HG02981 (cell line): ENCODE data around the gene SLC36A4.
A peak's percentile ranks its signal among the peaks of the same experiment; 100 is the strongest.
"Not testable (repeated sequence)": the region's sequence is repeated elsewhere in the genome, so short reads cannot be mapped to it uniquely, and the experiment has no call there.

Source experiments
- ATAC-seq: cut with Tn5 transposase; IDR thresholded peaks from one replicate; pipeline ENCODE4 v1.9.1; 2021; ENCODE audit warnings: mild to moderate bottlenecking, moderate library complexity; ENCODE audit not compliant: unreplicated experiment

SLC36A4 gene

GRCh38 chr11:93197380-93198214 is at the start of gene SLC36A4:
SLC36A4 (minus strand) TSS chr11:93197991; CDS start chr11:93197832, 159 bp downstream.
- peak; percentile 82 for ATAC-seq

- not testable (repeated sequence) for ATAC-seq
These were observed 49.0 kb upstream of the SLC36A4 start for GRCh38 chr11:93246790-93247189.

DNA sequence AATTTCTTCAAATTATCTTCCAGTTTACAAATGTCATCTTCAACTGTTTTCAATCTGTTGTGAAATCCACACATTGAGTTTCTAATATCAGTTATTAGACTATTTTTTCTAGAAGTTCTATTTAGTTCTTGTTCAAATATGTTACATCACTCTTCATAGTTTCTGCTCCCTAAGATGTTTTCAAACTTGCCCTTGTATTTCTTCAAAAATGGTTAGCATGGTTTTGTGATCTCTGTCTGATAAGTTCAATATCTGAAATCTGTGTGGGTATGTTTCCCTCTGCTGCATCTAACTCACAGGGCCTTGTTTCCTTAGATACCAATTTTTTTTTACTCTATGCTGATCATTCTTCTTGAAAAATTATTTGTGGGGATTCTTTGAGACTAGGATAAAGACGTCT is 46.2 kb upstream of the SLC36A4 start:
- ATAC-seq, result no peak

DNA sequence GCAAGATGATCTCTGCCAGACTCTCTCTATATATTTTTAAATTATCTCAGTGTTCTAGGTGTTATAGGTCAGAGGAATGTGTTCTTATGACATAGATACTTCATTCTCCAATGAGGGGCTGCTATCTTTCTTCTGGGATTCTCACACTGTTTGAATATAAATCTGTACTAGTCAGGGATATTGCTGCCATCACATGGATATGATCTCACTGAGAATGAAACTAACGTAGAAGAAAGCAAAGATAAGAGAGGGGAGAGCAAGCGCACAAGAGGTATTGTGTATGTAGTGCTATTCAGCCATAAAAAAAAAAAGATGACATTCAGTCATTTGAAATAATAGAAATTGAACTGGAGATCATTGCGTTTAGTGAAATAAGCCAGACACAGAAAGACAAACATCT is 42.2 kb upstream of the SLC36A4 start:
- no peak for ATAC-seq

GRCh38 chr11:93238956-93239355 is 41.2 kb upstream of the SLC36A4 start:
- no peak for ATAC-seq

GRCh38 chr11:93236741-93237675 is 39.2 kb upstream of the SLC36A4 start:
- ATAC-seq, result peak; percentile 60

GRCh38 chr11:93234602-93235207 is 36.9 kb upstream of the SLC36A4 start:
- peak; percentile 98 for ATAC-seq

DNA sequence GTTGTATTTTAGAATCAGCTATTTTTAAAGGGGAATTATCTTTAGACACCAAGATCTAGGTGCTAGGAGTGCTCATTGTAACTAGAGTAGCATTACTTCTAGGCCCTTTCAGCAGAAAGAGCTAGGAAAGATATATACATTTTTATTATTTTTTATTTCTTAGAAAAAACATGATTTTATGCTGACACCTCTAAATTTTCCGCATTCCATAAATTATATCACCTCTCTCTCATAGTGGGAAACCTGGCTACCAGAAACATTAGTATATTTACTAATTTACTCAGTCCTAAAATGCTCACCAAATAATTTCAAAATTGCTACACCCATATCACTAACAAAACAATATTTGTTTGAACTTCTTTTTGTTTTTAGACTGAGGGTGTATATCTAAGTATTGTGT is 32.1 kb upstream of the SLC36A4 start:
- no peak for ATAC-seq

GRCh38 chr11:93225662-93226061 is 27.9 kb upstream of the SLC36A4 start:
- no peak for ATAC-seq

DNA sequence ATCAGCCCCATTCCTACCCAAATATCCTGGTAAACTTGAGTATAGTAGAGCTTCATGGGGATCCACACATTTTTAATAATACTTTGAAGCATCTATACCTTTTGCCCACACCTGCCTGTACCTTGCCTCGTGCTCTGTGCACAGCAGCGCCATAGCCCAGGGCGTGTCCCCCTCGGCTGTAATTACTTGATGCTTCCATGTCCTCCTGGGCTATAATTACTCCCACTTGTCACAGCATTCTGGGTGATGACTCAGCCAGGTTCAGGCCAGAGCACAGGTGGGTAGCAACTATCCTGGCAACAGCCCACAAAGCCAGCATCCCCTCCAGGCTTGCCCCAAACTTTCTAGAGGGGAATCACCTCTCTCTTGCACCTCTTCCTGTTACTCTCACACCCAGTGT is 23.7 kb upstream of the SLC36A4 start:
- ATAC-seq, result no peak

DNA sequence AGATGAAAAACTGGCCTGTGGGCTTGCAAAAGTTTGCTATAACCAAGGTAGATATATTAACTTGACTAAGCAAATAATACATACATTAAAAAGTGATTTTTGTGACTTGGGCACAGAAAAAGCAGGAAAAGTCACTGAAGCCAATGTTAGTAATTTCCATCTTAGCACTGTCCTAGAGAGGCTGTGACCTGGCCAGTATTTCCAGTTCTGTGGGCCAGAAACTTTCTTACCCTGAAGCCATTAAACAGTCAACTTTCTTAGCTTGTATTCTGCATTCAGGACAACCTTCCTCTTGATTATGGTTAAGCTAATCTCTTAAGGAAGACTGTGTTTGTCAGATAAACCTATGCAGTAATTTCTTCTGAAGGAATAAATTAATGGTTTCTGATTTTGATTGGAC is 22.3 kb upstream of the SLC36A4 start:
- no peak for ATAC-seq

DNA sequence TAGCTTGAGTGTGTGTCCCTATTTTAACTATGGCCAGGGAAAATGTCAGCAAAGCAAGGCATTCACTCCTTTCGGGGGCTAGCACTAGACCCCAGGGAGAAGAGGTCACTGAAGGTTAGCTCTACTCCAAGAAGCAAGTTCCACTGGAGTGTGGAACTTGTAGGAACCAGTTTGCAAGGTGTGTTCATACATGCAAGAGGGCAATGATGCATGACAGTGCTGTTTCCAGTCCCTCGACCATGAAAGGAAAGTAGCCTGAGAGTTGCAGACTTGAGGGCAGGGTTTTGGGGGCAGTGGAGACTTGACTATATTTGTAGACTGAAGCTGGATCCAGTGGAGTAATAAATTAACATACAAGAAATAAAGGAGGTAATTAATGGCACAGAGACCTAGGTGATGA is 21.6 kb upstream of the SLC36A4 start:
- no peak for ATAC-seq

GRCh38 chr11:93216511-93217101 is 18.8 kb upstream of the SLC36A4 start:
- no peak for ATAC-seq

DNA sequence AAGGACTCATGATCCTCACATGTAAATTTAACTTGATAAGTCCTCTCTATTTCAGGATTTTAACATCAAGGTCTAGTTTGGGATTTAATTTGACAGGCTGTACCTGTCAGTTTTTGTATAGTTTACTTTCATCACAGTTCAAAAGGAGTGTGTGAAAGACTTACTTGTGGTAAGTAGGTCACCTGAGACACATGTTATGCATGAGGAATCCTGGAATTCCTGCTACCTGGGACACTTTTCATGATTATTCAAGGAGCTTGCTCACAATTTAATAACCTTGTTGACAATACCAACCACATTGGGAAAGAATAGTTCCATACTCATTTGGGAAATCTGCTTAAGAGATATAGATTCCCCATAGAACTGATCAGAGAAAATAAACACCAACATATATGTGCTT is 15.8 kb upstream of the SLC36A4 start:
- ATAC-seq, result no peak

DNA sequence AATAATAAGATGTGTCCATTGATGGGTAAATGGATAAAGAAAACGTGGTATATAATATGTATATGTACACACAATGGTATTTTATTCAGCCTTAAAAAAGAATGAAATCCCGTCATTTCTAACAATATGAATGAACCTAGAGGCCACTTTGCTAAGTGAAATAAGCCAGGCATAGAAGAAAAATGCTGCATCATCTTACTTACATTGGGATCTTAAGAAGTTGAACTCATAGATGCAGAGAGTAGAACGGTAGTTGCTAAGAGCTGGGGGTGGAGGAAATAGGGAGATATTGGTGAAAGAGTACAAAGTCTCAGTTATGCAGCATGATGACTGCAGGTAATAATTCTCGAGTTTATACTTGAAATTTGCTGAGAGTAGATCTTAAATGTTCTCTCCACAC is 14.3 kb upstream of the SLC36A4 start:
- ATAC-seq, result no peak

DNA sequence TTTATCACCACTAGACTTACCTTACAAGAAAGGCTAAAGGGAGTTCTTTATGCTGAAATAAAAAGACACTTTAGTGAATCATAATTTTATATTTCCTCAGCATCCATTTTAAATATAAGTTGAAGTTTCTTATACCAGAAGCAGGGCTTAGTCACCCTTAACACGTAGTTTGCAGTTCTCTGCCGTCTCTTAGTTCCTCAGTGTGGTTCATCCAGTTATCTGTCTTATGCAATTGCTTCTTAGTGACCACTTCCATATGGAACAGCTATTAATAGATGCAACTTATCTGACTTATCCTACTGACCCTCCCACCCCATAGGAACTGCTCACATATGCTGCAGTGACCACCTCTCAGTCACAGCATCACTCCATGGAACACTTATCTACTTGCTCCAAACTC is 11.7 kb upstream of the SLC36A4 start:
- no peak for ATAC-seq

DNA sequence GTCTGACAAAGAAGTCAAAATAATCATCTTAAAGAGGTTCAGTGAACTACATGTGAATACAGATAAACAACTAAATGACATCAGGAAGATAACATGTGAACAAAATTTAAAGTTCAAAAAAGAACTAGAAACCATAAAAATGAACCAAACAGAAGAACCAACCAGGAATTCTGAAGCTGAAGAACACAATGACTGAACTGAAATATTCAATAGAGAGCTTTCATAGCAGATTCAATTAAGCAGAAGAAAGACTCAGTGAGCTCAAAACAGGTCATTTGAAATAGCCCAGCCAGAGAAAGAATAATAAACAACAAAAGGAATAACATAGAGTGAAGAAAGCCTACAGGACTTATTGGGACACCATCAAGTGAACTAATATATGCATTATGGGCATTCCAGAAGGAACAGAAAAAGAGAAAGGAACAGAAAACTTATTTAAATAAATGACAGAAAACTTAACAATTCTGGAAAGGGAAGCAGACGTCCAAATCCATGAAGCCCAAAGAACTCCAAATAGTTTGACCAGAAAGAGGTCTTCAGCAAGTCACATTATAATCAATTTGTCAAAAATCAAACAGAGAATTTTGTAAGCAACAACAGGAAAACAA is 11.0 kb upstream of the SLC36A4 start:
- no peak for ATAC-seq

GRCh38 chr11:93199616-93200015 is 1.8 kb upstream of the SLC36A4 start:
- no peak for ATAC-seq

- no peak for ATAC-seq
These were observed 539 bp upstream of the SLC36A4 start for GRCh38 chr11:93198215-93198845.

- peak; percentile 22 for ATAC-seq
These were observed 893 bp downstream of the SLC36A4 start for GRCh38 chr11:93196816-93197379.
